DND-41 (cell line): ENCODE data around the gene RHCG.

Experiments used
- EZH2 ChIP-seq: IDR thresholded peaks from 3 replicates; pipeline ENCODE4 v1.6.1; 2012; ENCODE audit warnings: borderline replicate concordance, low read depth, mild to moderate bottlenecking, moderate library complexity, low read length, inconsistent platforms; ENCODE audit not compliant: severe bottlenecking
- TF ChIP-seq, protein P1 (sequence below): IDR thresholded peaks from 2 replicates; pipeline ENCODE4 v1.5.1; 2012; ENCODE audit warnings: borderline replicate concordance, low read length, moderate library complexity, mild to moderate bottlenecking; ENCODE audit not compliant: poor library complexity, severe bottlenecking; ENCODE audit errors: extremely low read depth

GRCh38 chr15:89441295-89441812 lies 55.0 kb downstream of the RHCG start:
- TF ChIP-seq, protein P1, sequence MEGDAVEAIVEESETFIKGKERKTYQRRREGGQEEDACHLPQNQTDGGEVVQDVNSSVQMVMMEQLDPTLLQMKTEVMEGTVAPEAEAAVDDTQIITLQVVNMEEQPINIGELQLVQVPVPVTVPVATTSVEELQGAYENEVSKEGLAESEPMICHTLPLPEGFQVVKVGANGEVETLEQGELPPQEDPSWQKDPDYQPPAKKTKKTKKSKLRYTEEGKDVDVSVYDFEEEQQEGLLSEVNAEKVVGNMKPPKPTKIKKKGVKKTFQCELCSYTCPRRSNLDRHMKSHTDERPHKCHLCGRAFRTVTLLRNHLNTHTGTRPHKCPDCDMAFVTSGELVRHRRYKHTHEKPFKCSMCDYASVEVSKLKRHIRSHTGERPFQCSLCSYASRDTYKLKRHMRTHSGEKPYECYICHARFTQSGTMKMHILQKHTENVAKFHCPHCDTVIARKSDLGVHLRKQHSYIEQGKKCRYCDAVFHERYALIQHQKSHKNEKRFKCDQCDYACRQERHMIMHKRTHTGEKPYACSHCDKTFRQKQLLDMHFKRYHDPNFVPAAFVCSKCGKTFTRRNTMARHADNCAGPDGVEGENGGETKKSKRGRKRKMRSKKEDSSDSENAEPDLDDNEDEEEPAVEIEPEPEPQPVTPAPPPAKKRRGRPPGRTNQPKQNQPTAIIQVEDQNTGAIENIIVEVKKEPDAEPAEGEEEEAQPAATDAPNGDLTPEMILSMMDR = no peak
- no peak for TF ChIP-seq EZH2
